H1 (cell line): ENCODE results near the gene WSCD2. TPM values are rescaled to one million over a fixed set of nuclear protein-coding genes. Genes with fewer than 3 reads are reported as not detected.
A peak's percentile ranks its signal among the peaks of the same experiment; 100 is the strongest.

Experiments
- CTCF ChIA-PET: fragments of 300-600 bp; sonication (Branson Sonifier 250); formaldehyde crosslinking; loops from one replicate; lab custom pipeline; 2021; ENCODE audit not compliant: partially characterized antibody; lab: Charles Lee
- POLR2A ChIA-PET: fragments of 300-600 bp; sonication (Branson Sonifier 250); formaldehyde crosslinking; loops from one replicate; lab custom pipeline; 2021; ENCODE audit warnings: inconsistent platforms; ENCODE audit not compliant: partially characterized antibody; lab: Charles Lee
- DNase-seq, 2 experiments: peaks; one replicate each; pipeline versions ENCODE4 v3.0.0 to v3.0.0-alpha.2; 2010 to 2022; ENCODE audit warnings: low spot score in 2 of 2, low read depth in 1 of 2, mixed read lengths in 1 of 2
- FAIRE-seq: peaks from 2 replicates; lab custom pipeline; 2011; peaks lifted over from hg19 to GRCh38; lab: Jason Lieb, UNC
- H2AFZ ChIP-seq: 2 replicates; pipeline ENCODE4 v1.8.1; 2012; ENCODE audit warnings: low read length, inconsistent platforms
- H2AK5ac ChIP-seq: 2 replicates; pipeline ENCODE4 v1.6.1; 2013; ENCODE audit warnings: low read depth, low read length
- H2BK120ac ChIP-seq: replicated peaks from 2 replicates; pipeline ENCODE3; 2013; ENCODE audit warnings: low read depth, low read length, inconsistent platforms
- H2BK12ac ChIP-seq: 2 replicates; pipeline ENCODE4 v1.6.1; 2013; ENCODE audit warnings: low read depth, low read length
- H2BK15ac ChIP-seq: 2 replicates; pipeline ENCODE4 v1.6.1; 2013; ENCODE audit warnings: low read length
- H2BK20ac ChIP-seq: 2 replicates; pipeline ENCODE4 v1.6.1; 2013; ENCODE audit warnings: low read length
- H2BK5ac ChIP-seq: 2 replicates; pipeline ENCODE4 v1.6.1; 2013; ENCODE audit warnings: low read depth, low read length
- H3K14ac ChIP-seq: 2 replicates; pipeline ENCODE4 v1.6.1; 2013; ENCODE audit warnings: inconsistent platforms; ENCODE audit not compliant: insufficient read length
- H3K18ac ChIP-seq: 2 replicates; pipeline ENCODE4 v1.6.1; 2013; ENCODE audit warnings: low read length; ENCODE audit errors: extremely low read depth
- H3K23ac ChIP-seq: 2 replicates; pipeline ENCODE4 v1.6.1; 2013; ENCODE audit warnings: inconsistent platforms; ENCODE audit not compliant: insufficient read length
- H3K23me2 ChIP-seq: 2 replicates; pipeline ENCODE4 v1.6.1; 2013; ENCODE audit warnings: low read depth, low read length
- H3K27ac ChIP-seq: 2 replicates; pipeline ENCODE4 v1.6.1; 2011; ENCODE audit warnings: low read depth, low read length, inconsistent platforms
- H3K27me3 ChIP-seq, 4 experiments: replicated peaks in 1 of 4; 1 replicate in 1 of 4; 2 replicates in 3 of 4; pipeline versions ENCODE4 v1.6.1 to v1.8.1; 2011 to 2013; ENCODE audit warnings: low read length in 3 of 4, mild to moderate bottlenecking in 3 of 4, inconsistent platforms in 2 of 4, mixed read lengths in 2 of 4, moderate library complexity in 1 of 4; ENCODE audit not compliant: control insufficient read depth in 3 of 4, insufficient read depth in 3 of 4; ENCODE audit errors: extremely low read depth in 1 of 4
- H3K36me3 ChIP-seq, 4 experiments: 2 replicates each; pipeline versions ENCODE4 v1.6.1 to v1.8.1; 2011 to 2013; ENCODE audit warnings: mild to moderate bottlenecking in 4 of 4, low read length in 3 of 4, moderate library complexity in 2 of 4, control low read depth in 1 of 4, inconsistent platforms in 1 of 4; ENCODE audit not compliant: insufficient read depth in 4 of 4, control insufficient read depth in 2 of 4
- H3K4ac ChIP-seq: replicated peaks from 2 replicates; pipeline ENCODE3; 2013; ENCODE audit warnings: low read length, low read depth, mixed read lengths, inconsistent platforms; ENCODE audit not compliant: insufficient read length
- H3K4me1 ChIP-seq, 4 experiments: replicated peaks in 1 of 4; 1 replicate in 1 of 4; 2 replicates in 3 of 4; pipeline versions ENCODE4 v1.6.1 to v1.8.1; 2011 to 2013; ENCODE audit warnings: low read length in 3 of 4, inconsistent platforms in 2 of 4, mixed read lengths in 1 of 4; ENCODE audit not compliant: insufficient read depth in 4 of 4, control insufficient read depth in 3 of 4
- H3K4me2 ChIP-seq, 2 experiments: 2 replicates each; pipeline versions ENCODE4 v1.6.1 to v1.8.1; 2011 to 2013; ENCODE audit warnings: low read depth in 2 of 2, low read length in 2 of 2, control low read depth in 1 of 2, inconsistent platforms in 1 of 2, mild to moderate bottlenecking in 1 of 2; ENCODE audit not compliant: insufficient read depth in 1 of 2
- H3K4me3 ChIP-seq, 4 experiments: fragments of 200-600, 300-600 bp in 1 of 4; sonication (generic), shearing (Covaris generic), sonication (Bioruptor Twin) in 1 of 4; 2 replicates each; pipeline versions ENCODE4 v1.5.1 to v1.8.1; 2011 to 2016; ENCODE audit warnings: low read length in 4 of 4, low read depth in 3 of 4, control low read depth in 2 of 4, inconsistent platforms in 2 of 4, mild to moderate bottlenecking in 2 of 4, mixed read lengths in 1 of 4, moderate library complexity in 1 of 4; ENCODE audit not compliant: insufficient read depth in 2 of 4; ENCODE audit errors: extremely low read depth in 1 of 4
- H3K56ac ChIP-seq: replicated peaks from 2 replicates; pipeline ENCODE3; 2013; ENCODE audit warnings: low read depth, mild to moderate bottlenecking, mixed read lengths, low read length, inconsistent platforms; ENCODE audit not compliant: insufficient read length
- H3K79me1 ChIP-seq: 2 replicates; pipeline ENCODE4 v1.6.1; 2013; ENCODE audit warnings: low read depth, low read length, control low read depth
- H3K79me2 ChIP-seq, 2 experiments: 2 replicates each; pipeline versions ENCODE4 v1.6.1 to v1.8.1; 2012 to 2013; ENCODE audit warnings: low read length in 2 of 2, mild to moderate bottlenecking in 2 of 2, inconsistent platforms in 1 of 2; ENCODE audit not compliant: insufficient read depth in 2 of 2, control insufficient read depth in 1 of 2
- H3K9ac ChIP-seq, 4 experiments: replicated peaks in 1 of 4; 1 replicate in 1 of 4; 2 replicates in 3 of 4; pipeline versions ENCODE4 v1.6.1 to v1.8.1; 2011 to 2013; ENCODE audit warnings: low read depth in 3 of 4, low read length in 3 of 4, control low read depth in 2 of 4, mild to moderate bottlenecking in 2 of 4, moderate library complexity in 2 of 4, inconsistent platforms in 1 of 4; ENCODE audit errors: extremely low read depth in 1 of 4
- H3K9me3 ChIP-seq, 2 experiments: 2 replicates each; pipeline versions ENCODE4 v1.6.1 to v1.8.1; 2012 to 2013; ENCODE audit warnings: mild to moderate bottlenecking in 2 of 2, moderate library complexity in 2 of 2, control low read depth in 1 of 2, inconsistent platforms in 1 of 2, low read depth in 1 of 2, low read length in 1 of 2, mixed read lengths in 1 of 2; ENCODE audit not compliant: insufficient read depth in 2 of 2
- H4K20me1 ChIP-seq, 2 experiments: replicated peaks in 1 of 2; 2 replicates each; pipeline versions ENCODE3 to v1.8.1; 2011 to 2013; ENCODE audit warnings: inconsistent platforms in 2 of 2, low read length in 2 of 2, mild to moderate bottlenecking in 1 of 2; ENCODE audit not compliant: insufficient read depth in 2 of 2, control insufficient read depth in 1 of 2
- H4K5ac ChIP-seq: 2 replicates; pipeline ENCODE4 v1.6.1; 2013; ENCODE audit warnings: low read length, low read depth, mixed read lengths, inconsistent platforms; ENCODE audit not compliant: insufficient read length
- H4K8ac ChIP-seq: 2 replicates; pipeline ENCODE4 v1.8.0; 2013; ENCODE audit warnings: mild to moderate bottlenecking, moderate library complexity, low read length, inconsistent platforms; ENCODE audit not compliant: insufficient read depth; ENCODE audit errors: extremely low read depth
- H4K91ac ChIP-seq: replicated peaks from 2 replicates; pipeline ENCODE3; 2013; ENCODE audit warnings: low read length, mixed read lengths, inconsistent platforms; ENCODE audit not compliant: insufficient read length
- CEBPB ChIP-seq: IDR thresholded peaks from 2 replicates; pipeline ENCODE4 v1.6.1; 2012; ENCODE audit warnings: low read depth, low read length
- CHD1 ChIP-seq: IDR thresholded peaks from 2 replicates; pipeline ENCODE4 v1.6.1; 2012; ENCODE audit warnings: low read depth, low read length, improper control_type of control experiment
- GABPA ChIP-seq: IDR thresholded peaks from 2 replicates; pipeline ENCODE4 v1.6.1; 2011; ENCODE audit warnings: mild to moderate bottlenecking, low read length, moderate library complexity, borderline replicate concordance; ENCODE audit not compliant: insufficient read depth
- HDAC2 ChIP-seq, 2 experiments: fragments of 300-600 bp in 1 of 2; sonication (generic) in 1 of 2; IDR thresholded peaks; 2 replicates each; pipeline ENCODE4 v1.6.1; 2011 to 2012; ENCODE audit warnings: low read depth in 2 of 2, low read length in 2 of 2, mild to moderate bottlenecking in 2 of 2, moderate library complexity in 2 of 2, borderline replicate concordance in 1 of 2, inconsistent platforms in 1 of 2
- KDM1A ChIP-seq: fragments of 200-600, 300-600 bp; sonication (generic); IDR thresholded peaks from 2 replicates; pipeline ENCODE4 v1.7.1; 2016; ENCODE audit warnings: mild to moderate bottlenecking, low read length, borderline replicate concordance
- PHF8 ChIP-seq: fragments of 200-600 bp; sonication (generic); conservative IDR thresholded peaks from 2 replicates; pipeline ENCODE4 v1.7.1; 2012; ENCODE audit warnings: low read depth, mild to moderate bottlenecking, inconsistent platforms, low read length, moderate library complexity
- POLR2A ChIP-seq, 2 experiments: IDR thresholded peaks; 1 replicate in 1 of 2; 2 replicates in 1 of 2; pipeline ENCODE4 v1.6.1; 2011; ENCODE audit warnings: low read depth in 2 of 2, low read length in 2 of 2, mild to moderate bottlenecking in 2 of 2; ENCODE audit errors: control extremely low read depth in 1 of 2
- POLR2AphosphoS5 ChIP-seq: IDR thresholded peaks from 2 replicates; pipeline ENCODE4 v1.6.1; 2011; ENCODE audit warnings: low read depth, low read length
- POU5F1 ChIP-seq: IDR thresholded peaks from 2 replicates; pipeline ENCODE4 v1.6.1; 2011; ENCODE audit warnings: low read depth, mild to moderate bottlenecking, low read length, moderate library complexity
- TAF7 ChIP-seq: optimal IDR thresholded peaks from 2 replicates; pipeline ENCODE3; 2011; ENCODE audit warnings: low read depth, mild to moderate bottlenecking, inconsistent platforms, low read length, moderate library complexity, borderline replicate concordance
- WGBS, 2 experiments: shearing (Covaris generic) in 1 of 2; methylation state at CpG; one replicate each; pipeline versions ENCODE4 v1.1.6 to v1.1.7; 2013 to 2015; ENCODE audit warnings: low lambda C conversion rate in 2 of 2, mixed read lengths in 2 of 2, inconsistent platforms in 1 of 2, low coverage in 1 of 2, missing lambda C conversion rate in 1 of 2; ENCODE audit not compliant: insufficient replicate concordance in 2 of 2, insufficient coverage in 1 of 2, insufficient read length in 1 of 2; ENCODE audit errors: extremely low coverage in 1 of 2, missing lambda C conversion rate in 1 of 2; 5-methylcytosine and 5-hydroxymethylcytosine counted together
- polyA plus RNA-seq, 7 experiments: library from polyadenylated mRNA; depleted of rRNA in 3 of 7; stranded (reverse) in 5 of 7; unstranded in 2 of 7; fragments of >200 nt in 5 of 7; fragments of 200-250 nt in 2 of 7; gene quantifications; 1 replicate in 5 of 7; 2 replicates in 1 of 7; 4 replicates in 1 of 7; pipeline versions ENCODE4 v1.2.1 to v1.2.3, GENCODE V29; 2011 to 2013; ENCODE audit warnings: missing spikeins in 2 of 7, mixed read lengths in 2 of 7
- total RNA-seq: library from RNA; stranded (reverse); fragmentation: NEBNext Ultra II Directional; extraction: Animal tissue kit (Norgen Biotek cat#: 25700); gene quantifications from 2 replicates; pipeline ENCODE4 v1.2.1, GENCODE V29; 2021
- TF ChIP-seq, protein P1 (sequence below): IDR thresholded peaks from 2 replicates; pipeline ENCODE4 v1.6.1; 2012; ENCODE audit warnings: inconsistent platforms

The WSCD2 gene
- total and polyA plus RNA-seq, 2 of the 8 experiments (the other 6 are each of a cell fraction or from before 2014, with no cell fraction given): 1.3 to 2.2 TPM

DNA sequence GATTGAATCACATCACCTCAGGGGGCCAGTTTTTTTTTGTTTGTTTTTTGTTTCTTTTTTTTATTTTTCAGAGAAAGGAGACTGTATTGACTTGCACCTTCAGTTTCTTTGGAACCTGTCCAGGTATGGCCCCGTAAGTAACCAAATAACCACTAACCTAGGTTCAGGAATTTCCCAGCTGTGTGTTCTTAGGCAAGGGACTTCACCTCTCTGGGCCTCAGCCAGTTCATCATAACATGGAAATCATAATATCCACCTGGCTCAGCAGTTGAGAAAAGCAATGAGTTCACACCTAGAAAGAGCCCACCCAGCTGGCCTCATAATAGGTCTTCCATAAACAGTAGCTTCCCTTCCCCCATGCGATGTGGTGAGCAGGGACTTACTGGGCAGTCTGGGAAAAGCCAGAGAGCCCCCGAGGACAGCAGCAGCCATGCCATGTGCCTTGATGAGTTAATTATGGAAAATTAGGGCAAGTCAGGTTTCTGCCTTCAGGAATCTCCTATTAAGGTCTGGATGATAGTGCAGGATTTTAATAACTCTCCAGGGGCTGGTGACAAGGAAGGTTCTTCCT lies 27.4 kb upstream of the WSCD2 start:
- no peak overlapping the region for H4K91ac ChIP-seq
- H3K4me2 ChIP-seq: no peak overlapping the region
- H3K4me3 ChIP-seq: no peak overlapping the region
- H3K23me2 ChIP-seq: no peaks in the 10 kb centered on the region
- no peak overlapping the region for H2AK5ac ChIP-seq
- CTCF ChIA-PET: interaction anchor here (0.6 to 4.6 kb wide), 13 partner anchors 9 to 357 kb away, joined by 3 to 22 read pairs (median 4); partner anchors contain the start of gene WSCD2
- POLR2A ChIA-PET: interaction anchor here (0.7 to 1.0 kb wide), 3 partner anchors 11 to 110 kb away, joined by 3 read pairs; no protein-coding TSS in a partner anchor
- 93% methylated on average over 3 of the region's 3 CpGs; no CpG with 5 or more reads in 1 of the 2 experiments for WGBS, 2 experiments
- no peak for DNase-seq
- no peaks in the 10 kb centered on the region; the same call in 1 of the 2 replicates for H3K79me1 ChIP-seq
- no peak overlapping the region for H2BK15ac ChIP-seq
- no peak overlapping the region for H3K14ac ChIP-seq
- no peaks in the 10 kb centered on the region for H3K79me2 ChIP-seq
- no peak overlapping the region for H3K56ac ChIP-seq
- no peaks in the 10 kb centered on the region for H3K27me3 ChIP-seq
- H2BK20ac ChIP-seq: no peak overlapping the region
- H3K18ac ChIP-seq: no peak overlapping the region
- H3K4me1 ChIP-seq: peaks cover 0 to 8% (median 0%) of the 10 kb centered on the region in 4 experiments; a peak in 1 of 7 replicates
- no peaks in the 10 kb centered on the region for H3K36me3 ChIP-seq
- no peak overlapping the region for H3K23ac ChIP-seq
- no peak overlapping the region for H3K9ac ChIP-seq
- no peak for FAIRE-seq
- no peaks in the 10 kb centered on the region for H4K20me1 ChIP-seq
- no peak overlapping the region for H2BK120ac ChIP-seq
- H4K8ac ChIP-seq: no peak overlapping the region; the same call in 1 of the 2 replicates
- no peaks in the 10 kb centered on the region for H3K9me3 ChIP-seq
- no peak overlapping the region for H4K5ac ChIP-seq
- no peak overlapping the region for H3K27ac ChIP-seq
- no peak overlapping the region for H2BK5ac ChIP-seq
- no peak overlapping the region for H3K4ac ChIP-seq
- H2BK12ac ChIP-seq: no peak overlapping the region
- H2AFZ ChIP-seq: no peak overlapping the region
- no peak for TF ChIP-seq POLR2AphosphoS5
- TF ChIP-seq PHF8: no peak
- no peak for TF ChIP-seq CEBPB
- no peak for TF ChIP-seq POLR2A (IDR thresholded peaks at IDR 0.05; ENCODE audit: control extremely low read depth in 1 of 2, low read depth in 2 of 2, low read length in 2 of 2)
- peak; percentile 65; the same call in 1 of the 2 replicates for TF ChIP-seq KDM1A
- no peak for TF ChIP-seq GABPA
- no peak for TF ChIP-seq CHD1
- TF ChIP-seq TAF7: no peak
- TF ChIP-seq, protein P1, sequence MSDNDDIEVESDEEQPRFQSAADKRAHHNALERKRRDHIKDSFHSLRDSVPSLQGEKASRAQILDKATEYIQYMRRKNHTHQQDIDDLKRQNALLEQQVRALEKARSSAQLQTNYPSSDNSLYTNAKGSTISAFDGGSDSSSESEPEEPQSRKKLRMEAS: no peak
- TF ChIP-seq HDAC2 (IDR thresholded peaks at IDR 0.05; ENCODE audit: borderline replicate concordance in 1 of 2, low read depth in 2 of 2, low read length in 2 of 2): no peak
- no peak for TF ChIP-seq POU5F1
